ENCODE results near the gene FKBP11.

- peak; percentile 95 for TF ChIP-seq CTCF (IDR thresholded peaks at IDR 0.05; ENCODE audit: borderline replicate concordance, extremely low read depth, low read length, poor library complexity, severe bottlenecking)
- no peak for TF ChIP-seq EZH2 (IDR thresholded peaks at IDR 0.05; ENCODE audit: borderline replicate concordance, low read depth, low read length, severe bottlenecking)
These were observed 11.2 kb upstream of the FKBP11 start for GRCh38 chr12:48936379-48936979.
